Measurements from ENCODE around the gene KLHL14. TPM values are rescaled to one million over a fixed set of nuclear protein-coding genes. Genes with fewer than 3 reads are reported as not detected.

KLHL14 gene
- total RNA-seq, 6 experiments from 2014 or later = not detected

- Mint-ChIP-seq H3K4me1 (ENCODE audit: low read depth) (no peaks in the 10 kb centered on the region), H3K36me3 (ENCODE audit: low read depth) (no peaks in the 10 kb centered on the region), H3K27me3 (ENCODE audit: insufficient read depth) (peaks cover 2% of the 10 kb centered on the region; the same call in 1 of the 2 replicates), H3K27ac (no peak overlapping the region), H3K4me3 (no peak overlapping the region), H3K9me3 (peaks cover 27% of the 10 kb centered on the region)
- no peak for DNase-seq
- no peak for TF ChIP-seq CTCF (IDR thresholded peaks at IDR 0.05)
Measured at GRCh38 chr18:32761231-32761630, 11.6 kb downstream of the KLHL14 start.

GRCh38 chr18:32760391-32760790 lies 12.4 kb downstream of the KLHL14 start:
- H3K27me3 Mint-ChIP-seq (ENCODE audit: insufficient read depth) = peaks cover 2% of the 10 kb centered on the region; the same call in 1 of the 2 replicates
- no peak overlapping the region for H3K4me3 Mint-ChIP-seq
- H3K9me3 Mint-ChIP-seq = peaks cover 32% of the 10 kb centered on the region
- H3K27ac Mint-ChIP-seq = no peak overlapping the region
- DNase-seq = no peak
- H3K4me1 Mint-ChIP-seq (ENCODE audit: low read depth) = no peaks in the 10 kb centered on the region
- H3K36me3 Mint-ChIP-seq (ENCODE audit: low read depth) = no peaks in the 10 kb centered on the region
- TF ChIP-seq CTCF (IDR thresholded peaks at IDR 0.05) = no peak

- H3K27ac Mint-ChIP-seq = no peak overlapping the region
- peaks cover 37% of the 10 kb centered on the region for H3K9me3 Mint-ChIP-seq
- peaks cover 2% of the 10 kb centered on the region; the same call in 1 of the 2 replicates for H3K27me3 Mint-ChIP-seq (ENCODE audit: insufficient read depth)
- no peak overlapping the region for H3K4me3 Mint-ChIP-seq
- DNase-seq = no peak
- no peaks in the 10 kb centered on the region for H3K4me1 Mint-ChIP-seq (ENCODE audit: low read depth)
- no peak for TF ChIP-seq CTCF (IDR thresholded peaks at IDR 0.05)
- H3K36me3 Mint-ChIP-seq (ENCODE audit: low read depth) = no peaks in the 10 kb centered on the region
Measured at GRCh38 chr18:32759611-32760167, 13.1 kb downstream of the KLHL14 start.

GRCh38 chr18:32754508-32755263 lies 18.1 kb downstream of the KLHL14 start:
- DNase-seq = no peak
- no peak overlapping the region for H3K4me3 Mint-ChIP-seq
- peaks cover 52% of the 10 kb centered on the region for H3K9me3 Mint-ChIP-seq
- no peaks in the 10 kb centered on the region for H3K36me3 Mint-ChIP-seq (ENCODE audit: low read depth)
- TF ChIP-seq CTCF (IDR thresholded peaks at IDR 0.05) = no peak
- no peaks in the 10 kb centered on the region for H3K4me1 Mint-ChIP-seq (ENCODE audit: low read depth)
- H3K27me3 Mint-ChIP-seq (ENCODE audit: insufficient read depth) = no peaks in the 10 kb centered on the region
- no peak overlapping the region for H3K27ac Mint-ChIP-seq

- TF ChIP-seq CTCF (IDR thresholded peaks at IDR 0.05) = no peak
- no peak for DNase-seq
- peaks cover 61% of the 10 kb centered on the region for H3K9me3 Mint-ChIP-seq
- no peaks in the 10 kb centered on the region for H3K27me3 Mint-ChIP-seq (ENCODE audit: insufficient read depth)
- no peaks in the 10 kb centered on the region for H3K36me3 Mint-ChIP-seq (ENCODE audit: low read depth)
- H3K4me1 Mint-ChIP-seq (ENCODE audit: low read depth) = no peaks in the 10 kb centered on the region
- H3K27ac Mint-ChIP-seq = no peak overlapping the region
- H3K4me3 Mint-ChIP-seq = no peak overlapping the region
Measured at GRCh38 chr18:32753656-32754260, 19.1 kb downstream of the KLHL14 start.

All from HFFc6 (cell line).